IPS-NIHi11 (cell line): Measurements from ENCODE around the gene TBC1D1.
A peak's percentile ranks its signal among the peaks of the same experiment; 100 is the strongest.

Experiments
- DNase-seq: peaks from one replicate; pipeline ENCODE4 v3.0.0; 2012; ENCODE audit warnings: mixed read lengths, low spot score

TBC1D1 gene

DNA sequence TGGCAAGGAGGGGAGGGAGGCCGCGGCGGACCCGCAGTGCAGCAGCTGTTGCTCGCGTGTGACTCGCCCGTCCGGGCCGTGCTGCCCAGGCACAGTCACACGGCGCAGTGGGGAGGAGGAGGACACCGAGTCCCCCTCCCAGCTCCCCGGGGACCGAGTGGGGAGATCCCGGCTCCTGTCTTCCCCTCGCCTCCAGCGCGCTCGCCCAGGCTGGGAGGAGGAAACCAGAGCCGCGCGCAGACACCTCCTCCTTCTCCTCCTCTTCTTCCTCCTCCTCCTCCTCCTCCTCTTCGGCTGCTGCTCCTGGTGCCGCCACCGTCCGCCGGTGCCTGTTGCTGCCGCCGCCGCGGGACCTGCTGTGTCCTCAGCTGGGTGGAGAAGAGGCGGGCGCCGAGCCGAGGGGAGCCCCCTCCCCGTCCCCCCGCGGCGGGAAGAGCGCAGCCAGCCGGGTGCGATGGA lies at the start of gene TBC1D1:
TSS of gene TBC1D1 (plus strand) at position 284 of the 459 bp plus-strand sequence. CDS start 11,012 bp downstream, outside the sequence.
- peak; percentile 48 for DNase-seq

- DNase-seq = no peak
These were observed 46.7 kb upstream of the TBC1D1 start for GRCh38 chr4:37844204-37844603.

DNA sequence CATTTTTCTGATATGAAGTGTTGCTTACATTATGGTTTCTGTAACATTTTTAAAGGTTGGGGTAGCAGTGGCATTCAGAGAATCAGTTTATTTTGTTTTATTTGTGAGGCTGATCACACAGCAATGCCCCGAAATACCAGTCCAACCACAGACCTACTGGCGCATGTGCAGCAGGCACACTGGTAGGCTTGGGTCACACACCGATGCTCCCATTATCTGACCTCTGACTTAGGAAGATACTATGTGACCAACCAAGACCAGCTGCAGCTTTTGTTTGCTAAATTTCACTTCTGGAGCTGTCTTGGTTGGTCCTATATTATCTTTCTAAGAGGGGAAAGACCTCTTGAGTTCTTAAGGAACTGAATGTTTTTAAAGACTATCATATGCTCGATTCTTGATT lies 45.7 kb upstream of the TBC1D1 start:
- DNase-seq = no peak

GRCh38 chr4:37847311-37847884 lies 43.5 kb upstream of the TBC1D1 start:
- no peak for DNase-seq

DNA sequence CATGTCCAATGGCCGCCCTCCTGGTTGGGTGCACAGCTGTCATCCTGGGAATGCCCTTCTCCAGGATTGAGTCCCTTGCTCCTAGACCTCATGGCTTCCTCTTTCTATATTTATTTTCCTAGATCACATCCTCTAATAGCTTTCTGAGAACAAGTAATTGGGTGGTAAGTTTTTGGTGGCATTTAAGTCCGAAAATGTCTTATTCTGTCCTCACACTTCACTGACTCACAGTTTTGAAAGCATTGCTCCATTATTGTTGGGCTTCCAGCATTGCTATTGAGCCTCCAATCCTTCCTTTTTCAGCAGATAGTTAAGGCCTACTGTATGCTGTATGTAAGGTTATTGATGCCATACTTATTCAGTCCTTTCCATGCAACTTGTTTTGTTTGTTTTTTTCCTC lies 38.5 kb upstream of the TBC1D1 start:
- DNase-seq = no peak

DNA sequence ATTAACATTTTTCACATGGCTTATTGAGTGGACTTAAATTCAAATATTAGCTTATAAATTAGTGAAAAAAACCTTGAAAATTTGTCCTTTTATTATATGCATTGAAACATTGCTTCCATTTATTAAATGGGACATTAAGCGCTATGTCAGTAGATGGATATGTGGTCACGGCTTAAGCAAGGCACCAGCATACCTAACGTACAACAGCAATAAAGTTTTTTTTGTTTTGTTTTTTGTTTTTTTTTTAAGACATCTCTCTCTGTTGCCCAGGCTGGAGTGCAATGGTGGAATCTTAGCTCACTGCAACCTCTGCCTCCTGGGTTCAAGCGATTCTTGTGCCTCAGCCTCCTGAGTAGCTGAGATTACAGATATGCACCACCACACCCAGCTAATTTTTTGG lies 32.8 kb upstream of the TBC1D1 start:
- DNase-seq = no peak

DNA sequence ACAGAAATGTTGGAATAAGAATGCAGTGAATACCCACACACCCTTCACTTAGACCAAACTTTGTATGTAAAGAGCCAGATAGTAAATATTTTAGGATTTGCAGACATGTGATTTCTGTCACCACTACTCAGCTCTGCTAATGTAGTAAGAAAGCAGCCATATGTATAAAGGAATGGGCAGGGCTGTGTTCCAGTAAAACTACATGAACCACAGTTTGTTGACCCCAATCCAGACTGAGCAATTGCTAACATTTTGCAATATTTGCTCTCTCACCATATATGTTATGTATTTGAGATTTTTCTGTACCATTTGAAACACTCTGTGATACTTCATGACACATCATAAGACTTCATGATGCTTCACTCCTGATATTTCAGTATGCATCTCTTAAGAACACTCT lies 32.0 kb upstream of the TBC1D1 start:
- DNase-seq = no peak

GRCh38 chr4:37860266-37860665 lies 30.6 kb upstream of the TBC1D1 start:
- DNase-seq = no peak

DNA sequence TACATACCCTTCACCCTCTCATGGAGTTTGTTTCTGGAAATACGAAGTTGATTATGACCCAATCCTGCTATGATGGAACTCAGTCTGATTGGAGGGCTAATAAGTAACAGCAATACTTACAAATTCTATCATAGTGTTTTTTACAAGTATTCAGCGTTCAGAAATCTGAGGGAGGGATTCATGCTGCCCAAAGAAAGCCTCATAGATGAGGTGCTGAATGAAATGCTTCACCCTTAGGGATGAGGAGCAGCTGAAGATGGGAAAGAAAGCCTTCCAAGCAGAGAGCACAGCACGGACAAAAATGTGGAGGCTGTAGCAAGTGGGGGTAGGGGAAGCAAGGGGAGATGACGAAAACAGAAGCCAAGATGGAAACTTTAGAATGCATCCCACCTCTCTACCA lies 27.9 kb upstream of the TBC1D1 start:
- DNase-seq = no peak

DNA sequence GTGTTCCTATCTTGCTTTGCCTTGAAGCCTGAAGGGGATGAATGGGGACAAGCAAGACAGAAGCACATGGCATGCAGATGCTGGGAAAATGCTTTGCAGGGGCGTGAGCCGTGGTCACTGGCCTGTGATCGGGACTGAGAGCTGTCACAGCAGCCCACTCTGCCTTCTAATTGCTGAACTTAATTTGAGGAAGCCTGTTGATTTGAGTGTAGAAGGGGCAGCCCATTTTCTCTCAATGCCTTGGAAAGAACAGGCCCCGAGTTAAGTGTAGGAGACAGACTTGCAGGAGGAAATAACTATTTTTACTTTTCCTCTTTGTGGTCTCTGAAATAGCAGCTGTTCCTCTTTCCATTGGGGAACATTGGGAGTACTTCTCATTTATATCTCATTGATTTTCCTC lies 26.1 kb upstream of the TBC1D1 start:
- DNase-seq = no peak

DNA sequence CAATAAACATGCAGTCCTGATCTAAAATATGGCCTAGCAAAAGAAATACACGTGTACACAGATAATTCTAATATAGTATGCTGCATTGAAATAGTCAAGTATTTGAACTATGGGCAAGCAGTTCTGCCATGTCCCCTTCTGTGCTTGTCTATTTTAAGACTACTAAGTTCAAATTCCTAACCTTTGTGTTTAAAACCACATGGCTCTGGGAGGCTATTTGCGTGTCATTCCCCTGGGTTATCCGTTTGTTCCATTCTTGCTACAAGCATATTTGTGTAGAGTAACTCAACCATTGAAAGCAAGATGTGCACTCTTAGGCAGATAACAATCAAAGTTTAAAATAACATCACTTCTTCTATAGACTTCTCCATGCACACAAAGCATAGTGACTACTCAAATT lies 25.4 kb upstream of the TBC1D1 start:
- DNase-seq = no peak

DNA sequence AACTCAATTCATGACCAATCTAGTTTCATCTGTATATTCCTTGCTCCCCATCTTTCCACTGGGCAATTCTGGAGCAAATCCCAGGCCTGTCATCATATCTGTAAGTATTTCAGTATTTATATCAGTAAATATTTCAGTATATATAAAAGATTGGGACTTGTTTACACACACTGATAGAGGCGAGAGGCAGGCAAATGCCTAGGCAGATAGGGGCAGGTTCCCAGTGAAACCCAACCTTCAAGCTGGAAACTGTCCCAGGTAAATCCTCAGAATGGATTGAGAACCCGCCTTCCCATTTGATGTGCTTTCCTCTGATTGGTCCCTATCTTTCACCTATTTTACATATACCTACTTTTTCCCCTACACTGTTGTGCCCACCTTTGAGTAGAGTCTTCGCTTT lies 23.8 kb upstream of the TBC1D1 start:
- no peak for DNase-seq

DNA sequence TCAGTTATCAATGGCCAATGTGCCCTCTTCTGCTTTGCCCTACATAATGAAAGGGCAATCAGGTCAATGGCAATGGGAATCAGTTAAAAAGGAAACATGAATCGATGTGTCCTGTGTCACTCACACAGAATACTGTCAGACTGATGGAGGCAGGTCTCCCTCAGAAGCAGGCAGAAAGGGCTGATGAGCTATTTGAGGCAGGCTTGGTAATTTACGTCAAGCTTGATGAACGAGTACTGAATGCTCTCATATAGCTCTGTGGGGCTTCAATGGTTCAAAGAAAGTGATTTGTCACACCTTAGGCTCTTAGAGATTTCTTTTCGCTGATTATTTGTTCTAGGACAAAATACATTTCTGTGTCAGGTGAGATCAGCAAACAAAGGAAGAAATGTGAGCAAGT lies 22.6 kb upstream of the TBC1D1 start:
- DNase-seq = no peak

DNA sequence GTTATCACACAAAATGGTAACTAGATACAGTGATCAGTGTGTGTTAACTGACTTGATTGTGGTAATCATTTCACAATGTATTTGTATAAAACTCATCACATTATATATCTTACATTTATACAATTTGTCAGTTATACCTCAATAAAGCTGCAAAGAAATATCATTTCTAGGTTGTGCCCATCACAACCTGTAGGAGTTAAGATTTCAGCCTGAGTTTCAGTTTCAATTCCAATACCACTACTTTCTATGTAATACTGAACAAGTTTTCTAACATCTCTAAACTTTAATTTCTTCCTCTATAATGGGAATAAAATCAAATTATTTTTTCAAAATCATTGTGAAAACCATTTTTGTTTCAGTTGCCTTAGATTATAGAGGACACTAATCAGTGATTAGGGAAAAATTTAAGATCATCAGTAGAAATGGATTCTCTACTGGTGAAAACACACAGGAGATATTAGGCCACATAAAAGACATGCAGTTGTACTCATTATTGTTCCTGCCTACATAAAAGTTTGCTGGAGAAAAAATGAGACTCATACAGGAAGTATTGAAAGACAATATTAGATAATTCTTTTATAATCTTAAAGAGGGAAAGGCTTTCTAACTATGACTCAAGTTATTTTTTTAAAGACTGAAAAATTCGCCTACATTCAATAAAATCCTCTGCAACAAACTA lies 18.4 kb upstream of the TBC1D1 start:
- DNase-seq = no peak

- DNase-seq = no peak
These were observed 17.5 kb upstream of the TBC1D1 start for GRCh38 chr4:37873386-37873785.

DNA sequence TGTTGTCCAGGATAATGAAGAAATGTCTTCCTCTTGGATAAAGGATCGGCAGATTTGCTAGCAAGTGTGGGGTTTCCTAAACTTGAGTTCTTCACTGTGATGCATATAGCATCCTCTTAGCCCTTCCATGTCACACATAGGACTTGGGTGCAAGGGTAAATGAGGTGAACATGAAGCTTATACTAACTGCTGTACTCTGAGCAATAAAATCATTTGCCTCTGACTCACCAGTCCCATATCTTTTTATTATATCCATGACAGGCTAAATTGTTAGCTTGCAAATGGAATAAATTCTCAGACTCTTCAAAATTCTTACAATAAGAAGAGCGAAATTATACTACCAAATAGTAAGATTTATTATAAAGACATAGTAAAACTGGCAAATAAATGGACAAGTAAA lies 14.7 kb upstream of the TBC1D1 start:
- DNase-seq = no peak

- no peak for DNase-seq
These were observed 11.5 kb upstream of the TBC1D1 start for GRCh38 chr4:37879365-37879764.

DNA sequence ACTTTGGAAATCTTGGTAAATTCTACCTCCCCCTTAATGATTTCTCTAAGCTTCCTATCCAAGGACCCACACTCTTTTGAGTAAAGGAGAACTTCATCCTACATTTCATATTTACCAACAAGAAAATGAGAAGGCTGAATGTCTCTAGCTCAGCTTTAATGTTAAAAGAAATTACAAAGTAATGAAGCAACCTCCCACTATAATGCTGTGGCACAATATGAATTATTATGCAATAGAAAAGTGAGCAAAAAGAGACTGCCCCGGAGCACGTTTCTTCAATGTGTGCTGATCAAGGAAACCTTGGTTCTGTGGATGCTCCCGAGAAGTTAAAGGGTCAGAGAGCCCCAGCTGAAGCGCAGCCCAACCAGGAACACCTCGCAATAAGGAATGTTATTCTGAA lies 9.1 kb upstream of the TBC1D1 start:
- no peak for DNase-seq

DNA sequence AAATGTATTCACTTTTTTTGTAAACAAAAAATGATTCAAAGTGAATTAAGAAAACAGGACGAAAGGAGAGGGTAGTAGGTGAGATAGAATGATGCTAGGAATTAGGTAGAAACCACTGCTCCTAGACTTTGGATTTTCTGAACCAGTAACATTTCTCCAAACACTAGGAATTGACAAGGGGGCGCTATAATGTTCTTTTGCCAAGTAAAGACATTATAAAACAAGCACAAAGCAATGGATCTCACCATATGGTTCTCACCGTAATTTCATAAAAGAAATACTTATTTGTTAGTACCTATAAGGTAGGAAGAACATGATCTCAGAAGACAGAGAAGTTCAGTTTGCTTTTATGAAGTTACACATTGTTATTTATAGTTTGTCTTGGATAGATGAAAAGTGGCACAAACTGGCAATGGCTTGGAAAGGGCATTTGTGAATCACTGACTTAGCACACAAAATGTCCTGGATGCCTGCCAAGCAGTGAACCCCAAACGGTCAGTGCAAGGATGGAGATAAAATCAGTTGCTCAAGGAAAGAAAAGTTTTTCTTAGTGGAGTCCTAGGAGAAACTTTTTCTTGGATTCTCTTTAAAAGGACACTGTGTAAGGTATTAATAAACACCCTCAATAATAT lies 8.1 kb upstream of the TBC1D1 start:
- no peak for DNase-seq

GRCh38 chr4:37884855-37885487 lies 5.9 kb upstream of the TBC1D1 start:
- DNase-seq = no peak

DNA sequence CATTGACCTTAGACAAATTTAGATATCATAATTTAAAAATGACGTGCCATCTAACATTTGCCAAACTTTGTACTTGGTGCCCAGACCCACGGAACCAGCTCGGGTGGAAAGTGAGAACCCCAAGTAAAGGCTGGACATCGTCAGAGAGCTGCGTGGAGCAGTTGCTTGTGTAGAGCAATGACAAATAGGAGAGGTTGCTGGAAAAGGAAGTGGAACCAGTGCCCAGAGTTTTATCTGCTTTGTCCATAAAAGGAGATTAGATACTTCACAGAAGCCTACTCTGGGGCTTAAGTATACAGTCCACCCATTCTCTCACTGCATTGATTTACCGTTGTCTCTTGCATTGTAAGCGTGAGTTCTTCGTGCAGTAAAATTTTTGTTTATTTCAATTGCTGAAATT lies 5.4 kb upstream of the TBC1D1 start:
- no peak for DNase-seq

DNA sequence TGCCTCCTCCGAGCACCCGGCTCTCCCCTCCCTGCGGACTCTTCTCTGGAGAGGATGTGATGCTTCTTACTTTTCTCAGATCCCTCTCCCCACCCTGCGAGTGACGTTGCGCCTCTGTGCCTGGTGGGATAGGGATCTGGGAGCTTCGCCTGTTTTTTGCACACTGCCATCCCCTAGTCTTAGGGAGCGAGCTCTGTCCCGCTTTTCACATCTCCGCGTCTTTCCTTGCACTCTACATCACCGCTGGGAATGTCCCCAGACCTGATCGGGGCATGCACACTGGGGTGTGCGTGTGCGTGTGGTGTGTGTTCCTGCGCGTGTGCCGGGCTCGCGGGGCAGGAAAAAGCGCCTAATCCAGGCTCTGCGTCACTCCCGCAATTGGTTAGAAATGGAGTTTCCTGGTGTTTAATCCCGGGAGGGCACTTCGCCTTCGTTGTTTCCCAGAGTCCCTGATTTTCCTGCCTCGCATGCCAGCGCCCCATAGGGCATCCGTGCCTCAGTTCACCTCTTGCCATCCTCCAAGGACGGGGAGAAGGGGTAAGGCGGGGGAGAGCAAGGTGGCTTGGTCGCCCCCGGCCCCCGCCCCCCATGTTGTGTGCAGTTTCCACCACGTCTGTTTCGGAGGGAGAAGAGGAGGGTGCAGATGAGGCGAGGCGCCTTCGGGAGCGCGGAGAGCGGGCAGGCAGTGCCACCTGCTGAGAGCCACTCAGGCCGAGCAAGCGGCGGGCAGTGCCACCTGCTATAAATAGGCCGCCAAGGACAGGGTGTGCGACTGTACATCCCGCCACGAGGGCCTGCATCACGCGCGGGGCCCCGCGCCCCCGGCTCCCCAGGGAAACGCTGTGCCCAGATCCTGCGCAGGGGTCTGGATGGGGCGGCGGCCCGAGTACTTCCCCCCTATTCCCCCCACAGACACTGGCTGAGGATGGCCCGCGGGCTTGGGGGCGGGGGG lies 759 bp upstream of the TBC1D1 start:
- DNase-seq = peak; percentile 16
